GM19452 (cell line): ENCODE results near the gene DNMT3A.

Experiments used
- ATAC-seq: cut with Tn5 transposase; IDR thresholded peaks from one replicate; pipeline ENCODE4 v1.9.1; 2021; ENCODE audit not compliant: unreplicated experiment

The DNMT3A gene

GRCh38 chr2:25341753-25342371 lies at the start of gene DNMT3A:
Gene DNMT3A, minus strand, starts transcription at chr2:25341925. Its CDS starts 27,941 bp downstream, at chr2:25313984.
- ATAC-seq = peak; percentile 35

GRCh38 chr2:25389161-25389560 lies 47.4 kb upstream of the DNMT3A start:
- no peak for ATAC-seq

- no peak for ATAC-seq
Measured at GRCh38 chr2:25388491-25388890, 46.8 kb upstream of the DNMT3A start.

GRCh38 chr2:25387876-25388449 lies 46.2 kb upstream of the DNMT3A start:
- no peak for ATAC-seq

GRCh38 chr2:25386971-25387875 lies 45.5 kb upstream of the DNMT3A start:
- no peak for ATAC-seq

GRCh38 chr2:25385910-25386309 lies 44.2 kb upstream of the DNMT3A start:
- no peak for ATAC-seq

- no peak for ATAC-seq
Measured at GRCh38 chr2:25383806-25384205, 42.1 kb upstream of the DNMT3A start.

GRCh38 chr2:25381502-25381901 lies 39.8 kb upstream of the DNMT3A start:
- ATAC-seq = no peak

GRCh38 chr2:25380586-25381375 lies 39.1 kb upstream of the DNMT3A start:
- no peak for ATAC-seq

GRCh38 chr2:25380023-25380422 lies 38.3 kb upstream of the DNMT3A start:
- no peak for ATAC-seq

GRCh38 chr2:25379535-25379934 lies 37.8 kb upstream of the DNMT3A start:
- no peak for ATAC-seq

GRCh38 chr2:25378731-25379490 lies 37.2 kb upstream of the DNMT3A start:
- no peak for ATAC-seq

- ATAC-seq = no peak
Measured at GRCh38 chr2:25377822-25378421, 36.2 kb upstream of the DNMT3A start.

- peak; percentile 98 for ATAC-seq
Measured at GRCh38 chr2:25376750-25377621, 35.3 kb upstream of the DNMT3A start.

GRCh38 chr2:25375989-25376545 lies 34.3 kb upstream of the DNMT3A start:
- ATAC-seq = no peak

GRCh38 chr2:25375371-25375988 lies 33.8 kb upstream of the DNMT3A start:
- ATAC-seq = no peak

GRCh38 chr2:25374827-25375226 lies 33.1 kb upstream of the DNMT3A start:
- no peak for ATAC-seq

GRCh38 chr2:25374411-25374810 lies 32.7 kb upstream of the DNMT3A start:
- no peak for ATAC-seq
